HepG2 (cell line): ENCODE results near the gene CSNK1G3.

ENCODE experiments used
- AHDC1 ChIP-seq: sonication (generic); formaldehyde crosslinking; IDR thresholded peaks from 2 replicates; pipeline ENCODE4 v1.5.1; 2020; ENCODE audit warnings: mild to moderate bottlenecking, missing genetic modification reagents, borderline replicate concordance
- CTCF ChIP-seq: sonication (generic); formaldehyde crosslinking; IDR thresholded peaks from 2 replicates; pipeline ENCODE4 v1.5.0; 2020; ENCODE audit warnings: mild to moderate bottlenecking, missing genetic modification reagents, moderate library complexity
- EZH2 ChIP-seq: conservative IDR thresholded peaks from 2 replicates; pipeline ENCODE4 v1.6.1; 2012; ENCODE audit warnings: mild to moderate bottlenecking, low read depth, low read length, moderate library complexity
- HCFC1 ChIP-seq: fragments of 150-350 bp; IDR thresholded peaks from 2 replicates; pipeline ENCODE4 v1.6.1; 2014; ENCODE audit warnings: low read depth, low read length
- MNT ChIP-seq: fragments of 450-650 bp; IDR thresholded peaks from 2 replicates; pipeline ENCODE4 v1.6.1; 2016
- NFKBIZ ChIP-seq: IDR thresholded peaks from 2 replicates; pipeline ENCODE4 v1.6.1; 2018; ENCODE audit warnings: missing genetic modification reagents, missing compliant biosample characterization
- POLR2A ChIP-seq, 2 experiments: IDR thresholded peaks; 2 replicates each; pipeline ENCODE4 v1.6.1; 2011; ENCODE audit warnings: low read depth in 2 of 2, low read length in 2 of 2, mild to moderate bottlenecking in 1 of 2, moderate library complexity in 1 of 2; ENCODE audit not compliant: insufficient read depth in 1 of 2
- RXRB ChIP-seq: IDR thresholded peaks from 2 replicates; pipeline ENCODE4 v1.6.1; 2016; ENCODE audit warnings: borderline replicate concordance, missing genetic modification reagents, missing compliant biosample characterization
- SMARCC2 ChIP-seq: fragments of 450-650 bp; IDR thresholded peaks from 2 replicates; pipeline ENCODE4 v1.6.1; 2017; ENCODE audit warnings: antibody characterized with exemption, mild to moderate bottlenecking
- ZNF24 ChIP-seq: fragments of 450-650 bp; IDR thresholded peaks from 2 replicates; pipeline ENCODE4 v1.6.1; 2017; ENCODE audit warnings: antibody characterized with exemption, mild to moderate bottlenecking
- ZNF263 ChIP-seq: sonication (generic); formaldehyde crosslinking; IDR thresholded peaks from 2 replicates; pipeline ENCODE4 v1.4.0; 2020; ENCODE audit warnings: missing genetic modification reagents
- ZNF552 ChIP-seq: sonication (generic); formaldehyde crosslinking; IDR thresholded peaks from 2 replicates; pipeline ENCODE4 v1.9.0; 2022; ENCODE audit warnings: missing genetic modification reagents, mild to moderate bottlenecking, borderline replicate concordance
- ZNF687 ChIP-seq: sonication (generic); formaldehyde crosslinking; IDR thresholded peaks from 2 replicates; pipeline ENCODE4 v1.5.1; 2020; ENCODE audit warnings: mild to moderate bottlenecking, missing genetic modification reagents, moderate library complexity
- ZNF788 ChIP-seq: sonication (generic); formaldehyde crosslinking; IDR thresholded peaks from 2 replicates; pipeline ENCODE4 v1.5.0; 2020; ENCODE audit warnings: mild to moderate bottlenecking, missing genetic modification reagents, borderline replicate concordance

- TF ChIP-seq AHDC1 (CRISPR knock-in tag), result no peak
- no peak for TF ChIP-seq RXRB (CRISPR knock-in tag)
- no peak for TF ChIP-seq CTCF (CRISPR knock-in tag)
- TF ChIP-seq MNT, result no peak
- no peak for TF ChIP-seq HCFC1
- no peak for TF ChIP-seq ZNF552 (CRISPR knock-in tag)
- no peak for TF ChIP-seq POLR2A (IDR thresholded peaks at IDR 0.05; ENCODE audit: insufficient read depth in 1 of 2, low read depth in 2 of 2, low read length in 2 of 2)
- no peak for TF ChIP-seq ZNF687
- TF ChIP-seq ZNF24, result no peak
- no peak for TF ChIP-seq ZNF788 (CRISPR knock-in tag)
- TF ChIP-seq SMARCC2, result no peak
- no peak for TF ChIP-seq ZNF263 (CRISPR knock-in tag)
- TF ChIP-seq EZH2, result no peak
- TF ChIP-seq NFKBIZ (CRISPR knock-in tag), result no peak
Observed at GRCh38 chr5:123527190-123527589, 15.2 kb downstream of the CSNK1G3 start.
